IPS-NIHi11 (cell line): Measurements from ENCODE around the gene RING1.
"Not testable (repeated sequence)": the region's sequence is repeated elsewhere in the genome, so short reads cannot be mapped to it uniquely, and the experiment has no call there.

Experiments
- DNase-seq: peaks from one replicate; pipeline ENCODE4 v3.0.0; 2012; ENCODE audit warnings: mixed read lengths, low spot score

Gene RING1

GRCh38 chr6:33206027-33206863 lies 2.1 kb upstream of the RING1 start:
- no peak for DNase-seq

- DNase-seq = no peak
Measured at GRCh38 chr6:33206864-33207551, 1.3 kb upstream of the RING1 start.

- no peak for DNase-seq
Measured at GRCh38 chr6:33207552-33208090, 679 bp upstream of the RING1 start.

- DNase-seq = no peak
Measured at GRCh38 chr6:33209856-33210255, 1.6 kb downstream of the RING1 start.

- DNase-seq = no peak
Measured at GRCh38 chr6:33211136-33211535, 2.8 kb downstream of the RING1 start.

GRCh38 chr6:33211666-33212422 lies 3.5 kb downstream of the RING1 start:
- DNase-seq = no peak

GRCh38 chr6:33212857-33213165 lies 4.5 kb downstream of the RING1 start:
- no peak for DNase-seq

GRCh38 chr6:33213166-33213988 lies 5.1 kb downstream of the RING1 start:
- DNase-seq = peak; percentile 71

GRCh38 chr6:33213989-33214335 lies 5.7 kb downstream of the RING1 start:
- no peak for DNase-seq

- no peak for DNase-seq
Measured at GRCh38 chr6:33215271-33216116, 7.2 kb downstream of the RING1 start.

GRCh38 chr6:33216117-33216649 lies 7.9 kb downstream of the RING1 start:
- no peak for DNase-seq

- no peak for DNase-seq
Measured at GRCh38 chr6:33217246-33217645, 8.9 kb downstream of the RING1 start.

- no peak for DNase-seq
Measured at GRCh38 chr6:33217681-33218080, 9.4 kb downstream of the RING1 start.

- DNase-seq = not testable (repeated sequence)
Measured at GRCh38 chr6:33226503-33227120, 18.3 kb downstream of the RING1 start.

GRCh38 chr6:33235221-33235634 lies 26.9 kb downstream of the RING1 start:
- DNase-seq = no peak

GRCh38 chr6:33236328-33236727 lies 28.0 kb downstream of the RING1 start:
- no peak for DNase-seq

GRCh38 chr6:33236852-33237251 lies 28.6 kb downstream of the RING1 start:
- DNase-seq = no peak

GRCh38 chr6:33237741-33238140 lies 29.4 kb downstream of the RING1 start:
- no peak for DNase-seq

- DNase-seq = no peak
Measured at GRCh38 chr6:33241968-33242367, 33.7 kb downstream of the RING1 start.

- DNase-seq = no peak
Measured at GRCh38 chr6:33243476-33243875, 35.2 kb downstream of the RING1 start.
